GM21737 (cell line): ENCODE results near the gene DEFB124.
"Not testable (repeated sequence)": the region's sequence is repeated elsewhere in the genome, so short reads cannot be mapped to it uniquely, and the experiment has no call there.

Experiments
- ATAC-seq: cut with Tn5 transposase; IDR thresholded peaks from one replicate; pipeline ENCODE4 v1.9.1; 2021; ENCODE audit warnings: mild to moderate bottlenecking, moderate library complexity; ENCODE audit not compliant: unreplicated experiment

DEFB124 gene

DNA sequence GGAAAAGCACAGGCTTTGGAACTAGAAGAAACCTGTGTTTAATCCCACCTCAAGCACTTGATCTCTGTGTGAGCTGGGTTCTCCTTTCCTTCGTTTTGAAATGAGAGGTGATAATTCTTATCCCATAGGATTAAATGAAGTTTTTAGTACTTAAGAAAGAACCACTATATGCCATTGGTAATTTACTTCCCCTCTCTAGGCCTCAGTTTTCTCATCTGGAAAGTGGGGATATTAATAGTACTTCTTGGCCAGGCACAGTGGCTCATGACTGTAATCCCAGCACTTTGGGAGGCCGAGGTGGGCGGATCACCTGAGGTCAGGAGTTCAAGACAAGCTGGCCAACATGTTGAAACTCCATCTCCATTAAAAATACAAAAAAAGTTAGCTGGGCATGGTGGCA is 14.2 kb upstream of the DEFB124 start:
- ATAC-seq, result no peak

- no peak for ATAC-seq
These were observed 13.2 kb upstream of the DEFB124 start for GRCh38 chr20:31488115-31488514.

DNA sequence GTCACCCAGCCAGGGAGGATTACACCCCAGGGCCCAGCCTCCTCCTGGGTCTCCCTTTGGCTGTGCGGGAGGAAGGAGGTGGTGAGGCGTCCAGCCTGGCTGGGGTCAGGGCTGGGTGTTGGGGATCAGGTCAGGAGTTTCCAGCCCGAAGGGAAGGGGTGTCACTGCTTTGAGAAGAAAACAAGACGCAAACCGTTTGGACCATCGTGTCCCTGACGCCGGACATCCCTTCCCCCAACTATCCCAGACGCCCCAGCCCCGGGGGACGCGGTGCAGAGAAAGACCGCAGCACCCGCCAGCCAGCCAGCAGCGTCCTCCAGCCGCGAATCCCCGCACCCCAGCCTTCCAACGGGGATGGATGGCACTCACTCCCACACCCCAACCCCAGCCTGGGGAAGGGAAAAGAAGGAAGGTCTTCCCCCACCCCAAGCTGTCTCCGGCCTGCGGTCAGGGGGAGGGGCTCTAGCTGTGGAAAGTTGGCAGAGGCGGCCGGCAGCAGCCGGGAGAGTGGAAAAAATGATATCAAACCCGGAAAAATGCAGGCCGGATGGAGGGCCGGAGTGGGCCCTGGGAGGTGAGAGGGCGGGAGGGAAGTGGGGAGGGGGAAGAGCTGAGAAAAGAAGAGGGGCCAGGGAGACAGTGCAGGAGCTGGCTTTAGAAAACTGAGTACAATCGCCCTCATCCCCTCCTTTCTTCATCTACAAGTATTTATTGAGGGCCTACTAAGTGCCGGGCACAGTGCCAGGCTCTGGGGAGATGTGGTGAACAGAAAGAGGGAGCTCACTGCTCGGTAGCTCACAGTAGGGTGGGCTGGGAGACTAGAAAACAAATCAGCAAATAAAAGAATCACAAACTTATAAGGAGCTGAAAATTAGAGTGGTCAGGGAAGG is 10.8 kb upstream of the DEFB124 start:
- ATAC-seq, result no peak

DNA sequence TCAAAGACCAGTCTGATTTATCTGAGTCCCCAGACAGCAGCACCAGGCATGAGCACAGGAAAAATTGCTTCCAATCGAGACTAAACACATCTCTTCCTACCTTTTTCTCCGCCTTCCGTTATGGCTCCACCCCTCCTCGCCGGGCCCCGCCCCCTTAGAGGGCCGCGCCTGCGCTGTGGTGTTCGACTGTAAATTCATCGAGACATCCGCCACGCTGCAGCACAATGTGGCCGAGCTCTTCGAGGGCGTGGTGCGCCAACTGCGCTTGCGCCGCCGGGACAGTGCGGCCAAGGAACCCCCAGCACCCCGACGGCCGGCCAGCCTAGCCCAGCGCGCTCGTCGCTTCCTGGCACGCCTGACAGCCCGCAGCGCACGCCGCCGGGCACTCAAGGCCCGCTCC is 9.1 kb upstream of the DEFB124 start:
- no peak for ATAC-seq

DNA sequence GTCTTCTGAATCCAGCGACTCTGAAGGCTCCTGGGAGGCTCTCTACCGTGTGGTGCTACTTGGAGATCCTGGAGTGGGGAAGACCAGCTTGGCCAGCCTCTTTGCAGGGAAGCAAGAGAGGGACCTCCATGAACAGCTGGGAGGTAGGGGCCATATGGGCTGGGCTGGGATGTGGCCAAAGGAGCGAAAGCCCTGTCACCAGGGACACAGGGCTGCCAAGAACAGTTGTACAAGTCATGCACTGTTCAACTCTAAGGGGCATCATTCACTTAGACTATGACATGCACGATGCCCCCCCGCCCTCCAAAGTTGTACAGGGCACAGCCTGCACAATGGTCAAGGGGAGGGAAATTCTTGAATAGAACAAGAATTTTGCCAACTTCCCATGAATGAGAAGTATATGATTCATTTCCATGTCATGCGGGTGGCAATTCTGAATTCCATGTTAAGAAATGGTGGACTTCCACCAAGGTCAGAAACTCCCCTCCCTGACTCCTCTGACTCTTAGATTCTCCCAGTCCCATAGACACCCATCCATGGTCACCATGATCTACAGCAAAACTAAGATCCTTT is 1.8 kb upstream of the DEFB124 start:
- ATAC-seq, result no peak

DNA sequence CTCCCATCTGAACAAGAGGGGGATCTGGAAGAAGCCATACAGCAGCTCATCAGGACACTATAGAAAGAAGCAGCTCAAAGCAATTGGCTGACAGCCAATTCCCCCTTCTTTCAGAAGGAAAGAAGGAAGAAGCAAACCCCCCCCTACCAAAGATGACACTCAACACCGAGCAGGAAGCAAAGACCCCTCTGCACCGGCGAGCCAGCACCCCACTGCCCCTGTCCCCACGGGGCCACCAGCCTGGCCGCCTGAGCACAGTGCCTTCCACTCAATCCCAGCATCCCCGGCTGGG is 1.3 kb upstream of the DEFB124 start:
- ATAC-seq, result no peak

DNA sequence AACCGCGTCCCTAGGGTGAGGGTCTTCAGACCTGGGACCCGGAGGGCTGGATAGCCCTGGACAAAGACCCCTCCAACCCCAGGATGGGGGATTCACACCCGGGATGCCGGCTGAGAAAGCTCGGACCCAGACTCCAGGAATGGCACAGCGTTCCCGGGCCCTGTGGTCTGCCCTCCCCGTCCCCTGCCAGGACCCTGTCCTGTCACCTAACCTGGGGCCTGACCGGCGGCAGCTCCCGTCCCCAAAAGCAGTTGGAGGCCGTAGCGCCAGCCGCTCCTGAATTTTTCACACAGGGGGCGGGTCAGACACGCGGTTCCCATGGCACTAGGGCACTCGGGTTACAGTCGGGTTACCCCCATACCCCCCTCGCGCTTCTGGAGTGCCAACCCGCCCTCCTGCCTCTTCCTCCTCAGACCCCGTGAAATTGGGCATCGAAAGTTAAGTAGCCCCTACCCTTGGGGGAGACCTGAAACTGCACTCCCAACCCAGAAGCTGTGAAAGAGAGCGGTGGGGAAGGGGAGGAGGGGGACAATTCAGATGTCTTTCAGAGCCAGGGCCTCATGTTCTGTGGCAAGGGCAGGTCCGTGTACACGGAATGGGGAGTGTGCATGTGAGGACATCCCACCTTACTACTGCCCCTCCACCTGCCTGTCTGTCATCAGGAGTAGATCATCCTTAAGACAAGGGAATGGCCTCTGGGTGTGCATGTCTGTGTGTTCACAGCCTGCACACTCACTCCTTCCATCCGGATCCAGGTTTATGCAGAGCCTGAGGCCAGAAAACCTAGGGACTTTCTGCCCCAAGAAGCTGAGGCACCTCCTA is 756 bp upstream of the DEFB124 start:
- no peak for ATAC-seq

GRCh38 chr20:31474097-31474436 is 860 bp downstream of the DEFB124 start:
- ATAC-seq, result no peak

GRCh38 chr20:31473331-31474096 is 1.4 kb downstream of the DEFB124 start:
- ATAC-seq, result no peak

GRCh38 chr20:31472395-31473330 is 2.3 kb downstream of the DEFB124 start:
- no peak for ATAC-seq

GRCh38 chr20:31470946-31471345 is 4.0 kb downstream of the DEFB124 start:
- ATAC-seq, result not testable (repeated sequence)

DNA sequence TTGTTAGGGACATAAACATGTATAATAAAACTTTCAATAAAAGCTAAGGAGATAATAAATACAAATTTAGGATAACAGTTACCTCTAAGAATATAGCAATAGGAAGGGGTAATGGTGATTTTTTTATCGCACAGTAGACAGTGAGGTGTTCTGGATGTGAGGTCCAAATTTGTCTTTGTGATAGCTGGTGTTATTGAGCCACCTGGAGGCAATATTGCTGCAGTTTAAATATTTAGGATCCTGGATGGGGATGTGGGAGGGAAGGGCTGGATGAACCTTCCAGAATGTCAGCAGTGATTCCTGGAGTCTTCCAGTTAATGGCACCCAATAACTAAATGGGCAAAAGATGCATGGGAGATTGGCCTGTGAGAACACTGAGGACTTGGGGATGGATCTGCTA is 20.6 kb downstream of the DEFB124 start:
- no peak for ATAC-seq

GRCh38 chr20:31452575-31452974 is 22.4 kb downstream of the DEFB124 start:
- ATAC-seq, result no peak

- ATAC-seq, result no peak
These were observed 25.2 kb downstream of the DEFB124 start for GRCh38 chr20:31449511-31450414.

- no peak for ATAC-seq
These were observed 28.7 kb downstream of the DEFB124 start for GRCh38 chr20:31446084-31446819.

DNA sequence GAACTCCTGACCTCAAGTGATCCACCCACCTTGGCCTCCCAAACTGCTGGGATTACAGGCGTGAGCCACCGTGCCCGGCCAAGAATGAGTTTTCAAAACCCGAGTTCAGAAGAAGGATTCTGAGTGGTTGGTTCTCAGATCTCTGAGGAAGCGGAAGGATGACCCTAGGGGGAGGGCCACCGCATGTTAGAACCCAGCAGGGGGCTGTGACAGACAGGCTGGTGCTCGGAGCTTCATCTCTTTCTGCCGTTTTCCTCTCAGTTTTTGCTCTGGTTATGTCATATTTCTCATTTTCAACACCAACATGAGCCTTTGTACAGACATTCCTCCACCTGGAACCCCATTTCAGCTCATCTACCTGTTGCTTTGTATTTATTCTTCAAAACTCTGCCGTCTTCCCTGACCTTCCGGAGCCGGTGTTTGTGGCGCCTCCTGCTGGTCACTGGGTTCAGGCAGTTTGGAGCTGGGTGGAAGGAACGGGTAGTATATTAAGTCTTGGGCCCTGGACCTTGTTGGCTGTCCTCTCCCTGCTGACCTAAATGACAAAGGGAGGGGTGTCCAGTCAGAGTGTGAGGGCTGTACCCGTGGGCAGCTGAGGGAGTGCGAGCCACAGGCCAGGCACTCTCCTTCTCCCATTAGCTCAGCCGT is 34.8 kb downstream of the DEFB124 start, which contains the start of gene DEFB123:
Gene DEFB123, plus strand, starts transcription at position 621 of the 648 bp plus-strand sequence. CDS start 67 bp downstream, outside the sequence.
- ATAC-seq, result no peak

GRCh38 chr20:31430568-31431115 is 44.3 kb downstream of the DEFB124 start:
- ATAC-seq, result no peak
